NCI-H524 (cell line): ENCODE data around the gene APOL4.
"Not testable (repeated sequence)": the region's sequence is repeated elsewhere in the genome, so short reads cannot be mapped to it uniquely, and the experiment has no call there.

Experiments
- DNase-seq, 2 experiments: peaks; one replicate each; lab custom pipeline; 2025; lab: John Stamatoyannopoulos, UW

Gene APOL4, protein sequence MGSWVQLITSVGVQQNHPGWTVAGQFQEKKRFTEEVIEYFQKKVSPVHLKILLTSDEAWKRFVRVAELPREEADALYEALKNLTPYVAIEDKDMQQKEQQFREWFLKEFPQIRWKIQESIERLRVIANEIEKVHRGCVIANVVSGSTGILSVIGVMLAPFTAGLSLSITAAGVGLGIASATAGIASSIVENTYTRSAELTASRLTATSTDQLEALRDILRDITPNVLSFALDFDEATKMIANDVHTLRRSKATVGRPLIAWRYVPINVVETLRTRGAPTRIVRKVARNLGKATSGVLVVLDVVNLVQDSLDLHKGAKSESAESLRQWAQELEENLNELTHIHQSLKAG

DNA sequence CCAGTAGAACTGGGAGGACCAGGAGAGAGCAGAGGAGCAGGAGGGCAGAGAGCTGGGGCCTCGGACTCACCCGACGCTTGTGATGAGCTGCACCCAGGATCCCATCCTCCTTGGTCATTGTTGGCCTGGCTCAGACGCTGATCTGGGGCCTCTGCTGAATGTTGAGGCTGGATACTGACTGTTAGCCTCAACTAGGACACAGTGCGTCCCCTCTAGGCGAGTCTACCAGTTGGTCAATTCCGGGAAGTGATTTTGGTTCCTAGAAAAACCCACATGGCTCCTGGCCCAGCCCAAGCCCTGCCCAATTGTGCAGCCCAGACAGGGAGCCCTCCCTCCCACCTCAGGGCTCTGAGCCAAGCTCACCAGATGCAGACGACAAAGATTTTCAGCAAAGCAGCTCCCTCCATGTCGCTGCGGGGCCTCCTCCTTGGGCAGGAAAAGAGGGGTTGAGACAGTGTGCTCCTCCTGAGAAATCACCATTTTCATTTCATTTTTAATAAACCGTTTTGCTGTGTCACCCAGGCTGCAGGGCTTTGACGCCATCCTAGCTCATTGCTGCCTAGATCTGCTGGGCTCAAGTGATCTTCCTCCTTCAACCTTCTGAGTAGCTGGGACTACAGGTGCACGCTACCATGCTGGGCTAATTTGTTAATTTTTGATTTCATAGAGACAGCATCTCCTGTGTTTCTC is at the start of gene APOL4:
Gene APOL4 (minus strand): TSS at position 180 of the 690 bp plus-strand sequence. CDS start 75 bp downstream, at position 105.
- DNase-seq: peak in 1 of 2 experiments; percentile 14

DNA sequence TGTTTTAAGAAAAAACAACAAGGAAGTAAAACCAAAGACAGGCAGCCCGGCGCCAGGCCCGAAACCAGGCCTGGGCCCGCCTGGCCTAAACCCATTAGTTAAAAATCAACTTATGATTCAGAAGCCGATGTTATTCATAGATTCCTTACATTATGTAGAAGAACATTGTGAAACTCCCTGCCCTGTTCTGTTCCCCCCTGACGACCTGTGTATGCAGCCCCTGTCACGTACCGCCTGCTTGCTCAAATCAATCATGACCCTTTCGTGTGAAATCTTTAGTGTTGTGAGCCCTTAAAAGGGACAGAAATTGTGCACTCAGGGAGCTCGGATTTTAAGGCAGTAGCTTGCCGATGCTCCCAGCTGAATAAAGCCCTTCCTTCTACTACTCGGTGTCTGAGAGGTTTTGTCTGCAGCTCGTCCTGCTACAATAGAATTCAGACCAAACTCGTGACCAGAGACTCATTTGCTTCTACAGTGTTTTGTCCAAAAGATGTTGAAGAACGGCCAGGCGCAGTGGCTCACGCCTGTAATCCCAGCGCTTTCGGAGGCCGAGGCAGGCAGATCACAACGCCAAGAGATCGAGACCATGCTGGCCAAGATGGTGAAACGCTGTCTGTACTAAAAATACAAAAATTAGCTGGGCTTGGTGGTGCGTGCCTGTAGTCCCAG is 48.8 kb upstream of the APOL4 start:
- not testable (repeated sequence) for DNase-seq

DNA sequence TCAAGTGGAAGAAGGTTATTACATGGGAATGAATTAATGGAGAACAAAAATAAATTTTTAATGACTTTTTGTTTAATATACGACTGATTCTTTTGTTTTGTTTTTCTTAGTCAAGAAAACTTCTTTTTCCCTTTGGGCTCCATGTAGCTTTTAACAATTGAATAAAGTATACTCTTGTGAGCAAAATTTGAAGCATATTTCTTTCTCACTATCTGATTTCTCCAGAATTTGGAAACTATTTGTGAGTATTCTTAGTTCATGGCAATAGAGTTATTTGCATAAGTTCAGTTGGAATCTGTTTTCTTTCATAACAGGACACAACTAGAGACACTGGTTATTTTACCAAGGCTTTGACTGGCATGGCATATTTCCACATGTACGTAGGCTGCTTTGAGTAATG is 47.6 kb upstream of the APOL4 start:
- no peak for DNase-seq

DNA sequence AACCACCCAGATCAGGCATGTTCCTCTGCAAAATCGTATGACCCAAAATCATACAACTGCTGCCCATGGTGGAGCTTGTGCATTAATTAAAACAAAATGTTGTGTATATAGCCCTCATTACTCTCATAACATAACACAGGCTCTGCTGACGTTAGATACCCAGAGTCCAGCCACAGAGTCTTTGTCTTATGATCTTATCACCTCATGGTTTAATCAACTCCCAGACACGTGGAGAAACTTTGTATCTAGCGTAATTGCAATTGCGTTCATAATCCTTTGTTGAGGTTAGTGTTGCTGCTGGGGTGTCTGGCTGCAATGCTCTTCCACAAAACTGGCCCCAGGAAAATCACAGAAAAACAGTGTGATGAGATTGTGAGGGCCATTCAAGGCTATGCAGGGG is 46.3 kb upstream of the APOL4 start:
- no peak for DNase-seq

DNA sequence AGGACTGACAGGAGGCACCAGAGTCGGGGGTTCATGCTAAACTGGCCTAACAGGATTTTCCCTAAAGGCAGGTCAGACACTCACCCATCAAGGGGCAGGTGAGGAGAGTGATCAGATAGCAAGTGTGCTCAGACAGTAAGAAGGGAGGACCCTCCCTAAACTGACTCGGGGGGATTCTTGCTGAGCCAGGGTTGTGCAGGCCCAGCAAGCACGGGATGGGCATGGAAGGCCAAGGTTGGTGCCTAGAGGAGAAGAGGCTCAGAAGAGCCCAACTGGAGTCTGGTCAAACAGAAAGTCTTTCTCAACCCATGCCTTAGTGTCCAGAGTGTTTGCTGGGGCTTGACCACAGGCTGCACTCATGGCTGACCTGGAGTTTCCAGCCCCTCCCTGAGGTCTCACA is 45.1 kb upstream of the APOL4 start:
- no peak for DNase-seq

DNA sequence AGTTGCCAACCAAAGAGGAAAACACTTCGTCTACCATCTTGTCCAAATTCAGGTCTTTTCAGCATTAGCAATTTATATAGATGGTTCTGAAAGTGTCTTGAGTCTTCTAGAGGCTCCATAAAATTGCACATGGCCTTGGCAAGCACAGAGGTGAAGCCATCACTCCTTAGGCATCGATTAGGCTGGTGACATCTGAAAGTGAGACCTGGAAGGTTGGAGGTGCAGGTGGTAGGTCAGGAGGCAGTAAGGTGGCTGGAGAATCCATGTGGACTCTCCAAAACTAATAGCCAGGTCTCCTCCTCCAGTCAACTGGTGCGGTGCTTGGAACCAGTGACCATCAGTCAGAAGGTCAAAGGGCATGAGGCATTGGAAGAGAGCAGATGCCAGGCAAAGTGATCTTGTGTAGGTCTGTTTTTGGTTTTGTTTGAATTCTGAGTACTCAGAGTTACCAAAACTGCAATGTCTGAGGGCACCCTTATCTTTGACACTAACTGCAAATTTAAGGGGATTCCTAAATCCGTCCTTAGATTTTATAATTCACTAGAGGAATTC is 44.3 kb upstream of the APOL4 start:
- no peak for DNase-seq

DNA sequence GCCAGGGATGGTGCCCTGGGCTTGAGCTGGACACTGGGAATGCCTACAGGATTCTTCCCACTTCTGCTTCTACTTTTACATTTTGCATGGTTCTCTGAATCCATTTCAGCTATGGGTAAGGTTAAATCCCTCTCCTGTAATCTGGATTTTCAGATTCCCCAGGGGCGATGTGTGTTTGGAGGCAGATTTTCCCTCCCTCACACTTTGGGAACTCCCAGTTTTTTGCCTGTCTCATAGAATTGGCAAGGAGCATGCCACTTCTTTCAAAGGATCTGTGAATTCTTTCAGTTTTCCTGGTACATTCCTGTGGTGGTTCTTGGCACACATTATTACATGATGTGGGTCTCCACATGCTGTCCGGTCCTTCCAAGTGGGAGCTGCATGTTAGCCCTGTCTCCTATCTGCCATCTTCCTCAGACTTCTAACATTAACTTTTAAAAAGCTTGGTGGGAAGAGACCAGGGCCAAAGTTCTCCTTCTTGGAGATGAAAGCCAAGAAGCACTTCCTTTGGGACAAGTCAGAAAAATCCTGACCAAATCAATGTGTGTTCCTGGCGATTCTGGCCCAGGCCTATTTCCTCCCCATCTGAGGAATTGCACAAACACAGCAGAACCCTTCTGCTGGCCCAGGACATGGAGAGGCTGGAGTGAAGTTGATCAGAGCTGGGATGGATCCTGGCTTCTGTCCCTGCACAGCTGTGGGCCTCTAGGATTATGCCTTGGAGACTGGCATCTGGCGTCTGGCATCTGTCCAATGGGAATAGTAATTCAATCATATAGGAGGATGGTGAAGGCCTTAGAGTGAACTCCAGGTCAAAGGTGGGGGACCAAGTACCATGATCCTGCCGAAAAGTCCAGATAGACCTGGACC is 43.1 kb upstream of the APOL4 start:
- DNase-seq: peak; percentile 65 to 93

DNA sequence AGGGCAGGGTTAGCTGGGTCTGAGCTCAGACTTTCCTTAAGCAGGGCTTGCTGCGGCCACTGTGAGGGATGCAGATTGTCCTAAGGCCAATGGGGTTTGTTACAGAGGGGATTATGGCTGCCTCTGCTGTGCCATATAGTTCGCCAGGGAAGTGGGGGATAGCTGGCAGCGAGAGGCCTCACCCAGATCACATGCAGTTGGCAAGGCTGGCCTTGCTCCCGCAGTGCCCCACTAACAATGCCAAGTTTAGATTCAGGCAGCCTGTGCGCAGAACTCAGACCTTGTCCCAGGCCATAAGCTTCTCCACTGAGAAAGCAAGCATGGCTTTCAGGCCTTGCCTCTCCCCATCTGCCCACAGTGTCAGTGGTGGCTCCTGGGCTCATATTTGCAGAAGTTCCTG is 42.4 kb upstream of the APOL4 start:
- DNase-seq: no peak

DNA sequence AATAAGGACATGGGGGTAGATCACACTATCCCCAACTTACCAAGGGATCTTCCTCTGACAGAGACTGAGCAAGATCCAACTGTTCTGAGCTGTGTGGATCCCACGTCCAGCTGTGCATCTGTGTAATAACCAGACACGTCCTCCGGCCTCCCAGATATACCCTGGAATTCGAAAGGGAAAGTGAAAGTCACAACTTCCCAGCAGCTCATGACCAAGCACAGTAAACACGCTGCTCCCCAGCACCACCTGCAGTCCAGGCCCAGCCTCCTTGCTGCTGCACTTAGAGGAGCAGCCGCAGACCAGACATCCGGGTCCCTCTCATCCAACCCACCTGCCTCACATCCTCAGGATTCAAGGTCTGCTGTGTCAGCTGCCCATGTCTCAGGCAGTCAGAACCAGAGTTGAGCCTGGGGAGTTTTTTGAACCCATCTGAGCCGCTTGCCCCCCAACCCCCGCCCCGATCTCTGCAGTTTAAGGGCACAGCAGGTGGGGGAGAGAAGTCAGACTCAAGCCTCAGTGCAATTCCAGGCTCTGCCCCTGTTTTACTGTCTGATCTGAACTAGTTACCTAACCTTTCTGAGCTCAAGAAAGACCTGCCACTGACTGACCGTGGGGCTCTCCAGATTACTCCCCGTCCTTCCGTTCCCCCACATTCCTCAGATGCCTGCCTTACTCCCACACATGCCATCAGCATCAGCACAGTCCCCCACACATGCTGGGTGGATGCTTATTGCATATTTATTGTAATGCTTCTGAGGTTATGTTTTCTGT is 38.0 kb upstream of the APOL4 start, which contains the start of gene APOL2:
Gene APOL2 (minus strand): TSS at position 127 of the 771 bp plus-strand sequence. CDS start 6,365 bp downstream, outside the sequence.
- DNase-seq: peak; percentile 64 to 87

DNA sequence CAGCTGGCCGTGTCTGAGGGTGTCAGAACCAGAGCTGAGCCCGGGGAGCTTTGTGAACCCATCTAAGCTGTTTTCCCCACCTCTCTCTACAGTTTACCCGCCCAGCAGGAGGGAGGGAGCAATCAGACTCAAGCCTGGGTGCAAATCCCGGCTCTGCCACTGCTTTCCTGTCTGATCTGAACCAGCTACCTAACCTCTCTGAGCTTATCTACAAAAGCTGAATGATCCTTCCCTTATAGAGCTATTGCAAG is 37.5 kb upstream of the APOL4 start:
- no peak for DNase-seq

DNA sequence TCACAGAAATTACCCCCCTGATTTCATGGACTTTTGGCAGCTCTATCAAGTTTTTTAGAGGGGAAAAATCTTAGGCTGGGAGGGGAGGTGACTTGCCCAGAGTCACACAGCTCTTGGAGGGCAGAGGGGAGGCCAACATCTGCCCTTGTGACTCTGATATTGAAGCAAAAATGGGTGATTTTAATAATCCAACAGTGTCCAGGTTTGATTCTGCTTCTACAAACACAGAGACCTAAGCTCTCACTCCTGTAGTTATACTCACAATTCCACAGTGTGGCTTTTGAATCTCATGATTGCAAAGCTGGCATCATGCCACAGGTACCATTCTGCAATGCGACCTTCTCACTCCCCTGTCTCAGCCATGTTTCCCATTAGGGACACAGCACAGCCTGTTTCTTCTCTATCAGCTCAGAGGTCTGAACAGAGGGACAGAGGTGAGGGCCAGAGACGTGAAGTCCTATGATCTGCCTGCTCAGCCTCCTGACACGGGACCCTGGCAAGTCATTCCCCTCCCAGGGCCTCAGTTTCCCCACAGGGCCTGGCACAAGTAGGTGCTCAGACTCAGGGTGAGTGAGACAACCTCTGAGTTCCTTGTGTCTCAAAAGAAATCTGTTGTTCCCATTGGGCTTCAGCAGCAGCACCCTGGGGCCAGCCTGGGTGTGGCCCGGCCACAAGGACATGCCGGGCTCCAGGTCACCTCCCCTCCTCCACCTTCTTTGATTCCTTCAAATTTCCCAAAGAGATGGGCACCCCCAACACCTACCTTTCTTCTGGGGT is 37.0 kb upstream of the APOL4 start:
- peak in 1 of 2 experiments; percentile 2 for DNase-seq

DNA sequence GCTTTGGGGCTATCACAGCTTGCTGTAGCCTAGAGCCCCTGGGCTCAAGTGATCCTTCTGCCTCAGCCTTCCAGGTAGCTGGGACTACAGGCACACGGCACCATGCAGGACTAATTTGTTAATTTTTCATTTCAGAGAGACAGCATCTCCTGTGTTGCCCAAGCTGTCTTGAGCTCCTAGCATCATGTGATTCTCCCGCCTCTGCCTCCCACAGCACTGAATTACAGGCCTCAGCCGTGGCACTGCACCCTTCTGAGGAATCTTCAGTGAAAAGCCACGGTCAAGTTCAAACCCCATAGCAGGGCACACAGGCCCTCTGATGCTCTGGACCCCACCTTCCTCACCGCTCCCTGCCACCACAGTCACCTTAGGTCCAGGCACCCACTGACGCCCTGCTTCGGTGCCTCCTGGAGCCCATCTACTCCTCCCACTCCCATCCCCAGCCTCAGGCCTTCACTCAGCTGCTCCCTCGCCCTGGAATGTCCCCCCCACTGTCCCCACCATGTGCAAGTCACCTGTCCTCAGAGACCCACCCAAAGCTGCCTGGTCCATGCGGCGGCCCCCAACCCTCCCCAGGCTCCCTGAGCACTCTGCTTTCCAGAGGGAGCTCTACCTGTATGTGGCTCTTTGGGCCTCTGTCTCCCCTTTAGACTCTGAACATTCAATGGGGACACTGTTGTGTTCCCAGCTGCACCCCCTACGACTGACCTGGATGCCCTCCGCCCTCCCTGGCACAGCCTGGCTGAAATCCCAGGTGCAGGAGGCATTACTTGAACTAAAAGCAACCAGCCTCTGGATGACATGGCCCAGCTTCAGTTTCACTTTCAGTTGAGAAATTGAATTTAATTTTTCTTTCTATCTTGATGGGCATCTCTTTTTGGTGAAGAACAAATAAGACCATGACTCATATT is 36.1 kb upstream of the APOL4 start:
- no peak for DNase-seq

DNA sequence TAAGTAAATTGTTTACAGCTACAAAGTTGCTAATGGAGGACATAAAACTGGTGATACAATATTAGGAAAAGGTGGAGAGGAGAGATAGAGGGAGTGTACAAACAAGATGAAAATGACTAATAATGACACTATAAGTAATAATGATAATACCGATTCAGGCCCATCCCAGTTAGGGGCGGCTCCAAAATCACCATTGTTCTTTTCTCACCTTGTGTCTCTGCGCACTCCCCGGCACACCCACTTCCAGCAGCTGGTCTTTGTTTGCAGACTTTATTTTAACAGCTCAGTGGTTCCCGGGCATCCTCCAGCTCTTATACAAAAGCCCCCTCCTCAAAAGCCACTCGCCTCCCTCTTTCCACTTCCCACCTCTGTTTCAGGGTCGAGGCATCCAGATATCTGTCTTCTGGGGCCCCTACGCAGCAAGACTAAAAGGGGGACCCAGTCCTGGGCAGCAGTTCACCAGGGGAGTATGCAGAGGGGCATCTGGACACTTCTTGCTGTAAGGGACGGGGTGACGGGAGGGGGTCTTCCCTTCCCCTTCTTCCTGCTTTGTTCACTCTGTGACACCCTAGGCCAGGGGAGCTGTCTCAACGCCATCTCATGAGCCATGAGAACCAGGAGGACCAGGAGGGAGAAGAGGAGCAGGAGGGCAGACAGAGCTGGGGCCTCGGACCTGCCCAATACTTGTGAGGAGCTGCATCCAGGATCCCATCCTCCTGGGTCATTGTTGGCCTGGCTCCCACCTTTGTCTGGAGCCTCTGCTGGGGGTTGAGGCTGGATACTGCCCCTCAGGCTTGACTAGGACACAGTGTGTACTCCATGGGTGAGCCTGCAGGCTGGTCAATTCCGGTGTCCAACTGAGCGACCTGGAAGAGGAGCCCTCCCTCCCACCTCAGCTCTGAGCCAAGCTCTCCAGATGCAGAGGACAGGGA is 35.0 kb upstream of the APOL4 start:
- no peak for DNase-seq

DNA sequence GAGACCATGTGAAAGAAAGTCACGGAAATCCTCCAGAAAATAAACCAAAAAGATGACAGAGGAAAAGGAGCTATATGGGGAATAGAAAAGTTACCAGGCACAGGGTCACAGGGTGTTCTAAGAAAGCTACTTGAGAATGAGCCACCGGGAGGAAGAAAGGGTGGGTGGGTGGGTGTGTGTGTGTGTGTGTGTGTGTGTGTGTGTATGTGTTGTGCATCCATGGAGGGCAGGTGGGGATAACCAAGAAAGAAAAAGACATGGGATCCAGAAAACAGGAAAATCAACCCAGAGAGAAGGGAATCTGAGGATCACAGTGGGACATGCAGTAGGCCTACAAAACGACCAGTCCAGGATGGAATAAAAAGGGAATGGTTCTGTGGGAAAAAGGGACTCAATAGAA is 34.0 kb upstream of the APOL4 start:
- no peak for DNase-seq

DNA sequence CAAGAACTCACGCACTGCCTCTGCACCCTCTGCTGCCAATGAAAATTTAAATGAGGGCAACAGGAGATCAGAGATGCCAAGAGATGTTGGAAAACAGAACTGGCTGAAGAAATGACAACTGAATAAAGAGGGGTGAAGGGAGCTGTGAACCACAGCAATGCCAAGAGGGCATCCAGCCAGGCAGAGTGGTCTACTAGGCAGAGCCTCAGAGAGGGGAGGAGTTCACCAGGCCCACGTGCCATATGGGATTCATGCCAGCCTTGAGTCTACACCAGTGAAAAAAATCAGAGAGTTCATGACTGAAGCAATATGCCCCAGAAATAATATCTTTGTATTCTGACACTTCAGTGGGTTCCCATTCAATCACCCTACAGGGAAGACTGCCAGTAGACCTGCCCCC is 33.3 kb upstream of the APOL4 start:
- no peak for DNase-seq

DNA sequence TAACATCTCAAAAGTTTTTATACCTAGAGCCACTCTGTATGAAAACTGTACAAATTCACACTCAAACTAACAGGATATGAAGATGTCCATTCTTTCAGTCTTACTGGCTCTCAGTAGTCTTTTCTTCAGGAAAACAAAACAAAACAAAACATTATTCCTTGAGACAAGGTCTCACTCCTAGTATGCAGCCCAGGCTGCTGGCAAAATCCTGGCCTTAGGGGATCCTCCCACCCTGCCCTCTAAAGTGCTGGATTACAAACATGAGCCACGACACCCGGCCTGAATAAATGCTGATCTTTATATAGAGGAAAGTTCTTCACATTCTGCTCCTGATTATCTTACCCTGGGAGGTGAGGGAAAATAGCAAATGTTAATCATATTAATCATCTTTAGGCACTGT is 32.6 kb upstream of the APOL4 start:
- DNase-seq: no peak

DNA sequence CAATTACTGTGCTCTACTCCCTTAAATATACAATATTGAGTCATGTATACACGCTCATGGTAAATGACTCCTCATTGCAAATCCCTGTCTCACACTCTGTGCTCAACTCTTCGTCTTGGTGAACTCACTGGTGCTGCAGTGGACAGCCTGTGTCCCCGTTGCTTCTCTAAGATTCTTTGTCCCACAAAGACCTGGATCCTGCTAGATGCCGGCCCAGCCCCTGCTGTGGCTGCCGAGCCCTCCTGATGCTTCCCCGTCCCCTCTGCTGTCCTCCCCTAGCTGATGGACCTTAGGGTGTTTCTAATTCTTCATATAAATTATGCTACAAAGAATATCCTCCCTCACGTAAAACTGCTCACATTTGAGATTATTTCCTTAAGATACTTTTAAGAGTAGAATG is 32.2 kb upstream of the APOL4 start:
- no peak for DNase-seq
